Measurements from ENCODE around the gene RPL29. TPM values are rescaled to one million over a fixed set of nuclear protein-coding genes. Genes with fewer than 3 reads are reported as not detected.

Gene RPL29
- total and polyA plus RNA-seq, 2 of the 13 experiments (the other 11 are each of a cell fraction or from before 2014, with no cell fraction given), result 1,348 to 2,263 TPM

DNA sequence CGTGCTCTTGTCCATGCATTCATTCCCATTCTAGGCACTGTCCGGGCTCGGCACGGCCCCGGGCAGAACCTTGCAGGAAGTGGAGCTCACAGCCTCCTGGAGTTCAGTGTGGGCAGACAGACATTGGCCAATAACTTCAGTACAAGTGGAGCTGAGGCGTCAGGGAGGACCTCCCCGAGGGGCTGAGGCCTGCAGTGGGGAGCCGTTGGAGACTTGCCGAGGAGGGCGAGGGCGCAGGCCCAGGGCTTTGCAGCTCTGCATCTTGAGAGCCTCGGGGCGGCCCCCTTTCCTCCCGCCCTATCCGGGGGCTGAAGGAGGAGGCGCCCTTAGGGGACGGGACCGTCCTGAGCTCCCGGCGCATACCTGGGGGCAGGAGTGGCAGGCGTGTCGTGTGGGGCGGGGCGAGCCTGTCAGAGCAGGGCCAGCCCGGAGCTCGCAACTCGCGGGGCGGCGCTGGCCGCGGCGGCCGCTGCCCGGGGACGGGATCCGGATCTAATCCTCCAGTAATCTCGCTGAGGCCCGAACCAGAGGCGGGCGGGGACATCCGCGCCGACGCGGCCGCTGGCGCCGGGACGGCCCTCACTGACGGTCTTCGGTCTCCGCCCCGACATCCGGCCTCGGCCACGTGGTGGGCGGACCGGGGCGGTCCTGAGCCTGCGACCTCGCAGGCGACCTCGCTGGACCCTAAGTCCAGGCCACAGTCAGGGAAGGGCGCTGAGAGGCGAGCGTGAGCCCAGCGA lies 12.7 kb downstream of the RPL29 start, which contains the start of gene ACY1 (continued):
- TF ChIP-seq ZNF180 (CRISPR knock-in tag; IDR thresholded peaks at IDR 0.05; ENCODE audit: borderline replicate concordance, low read depth), result no peak
- TF ChIP-seq CEBPB (IDR thresholded peaks at IDR 0.05; ENCODE audit: borderline replicate concordance, low read depth, low read length), result no peak
- peak; percentile 57 for TF ChIP-seq BCL6 (CRISPR knock-in tag; IDR thresholded peaks at IDR 0.05)
- TF ChIP-seq ZNF737 (CRISPR knock-in tag; IDR thresholded peaks at IDR 0.05; ENCODE audit: borderline replicate concordance), result no peak
- no peak; the same call in 1 of the 2 replicates for TF ChIP-seq CENPBD1 (CRISPR knock-in tag; IDR thresholded peaks at IDR 0.05; ENCODE audit: borderline replicate concordance, low read depth)
- no peak for TF ChIP-seq ZNF326 (CRISPR knock-in tag; IDR thresholded peaks at IDR 0.05; ENCODE audit: borderline replicate concordance)
- no peak for TF ChIP-seq NCOA5 (CRISPR knock-in tag; IDR thresholded peaks at IDR 0.05)
- no peak for TF ChIP-seq CBX1 (IDR thresholded peaks at IDR 0.05; ENCODE audit: low read depth)
- 0 out of 2 replicates have a peak, but pooled peaks have one; percentile 1 for TF ChIP-seq MYNN (CRISPR knock-in tag; IDR thresholded peaks at IDR 0.05; ENCODE audit: low read depth)
- 0 out of 2 replicates have a peak, but pooled peaks have one; percentile 30 for TF ChIP-seq ZBTB33 (CRISPR knock-in tag; IDR thresholded peaks at IDR 0.05)
- peak; percentile 81 for TF ChIP-seq ARID4A (CRISPR knock-in tag; IDR thresholded peaks at IDR 0.05; ENCODE audit: borderline replicate concordance)
- no peak for TF ChIP-seq CERS6 (CRISPR knock-in tag; IDR thresholded peaks at IDR 0.05)
- no peak for TF ChIP-seq SRSF1 (optimal IDR thresholded peaks at IDR 0.05; ENCODE audit: low read depth, low read length)
- 0 out of 2 replicates have a peak, but pooled peaks have one; percentile 0 for TF ChIP-seq ZNF646 (CRISPR knock-in tag; IDR thresholded peaks at IDR 0.05)

All from HepG2 (cell line).